Loucy (cell line): ENCODE results near the gene ST3GAL6.

Experiments
- H2AFZ ChIP-seq: fragments of 200-600 bp; sonication (generic); 2 replicates; pipeline ENCODE4 v1.6.0; 2016; ENCODE audit warnings: antibody characterized with exemption, mild to moderate bottlenecking, low read length, moderate library complexity
- H3F3A ChIP-seq: fragments of 200-600 bp; 2 replicates; pipeline ENCODE4 v1.6.0; 2016; ENCODE audit warnings: antibody characterized with exemption, low read depth, mild to moderate bottlenecking
- H3K27me3 ChIP-seq: fragments of 200-600 bp; sonication (generic); 2 replicates; pipeline ENCODE4 v1.6.1; 2014; ENCODE audit warnings: low read length, mild to moderate bottlenecking; ENCODE audit not compliant: insufficient read depth, poor library complexity, severe bottlenecking
- H3K36me3 ChIP-seq: fragments of 200-600 bp; sonication (generic); 2 replicates; pipeline ENCODE4 v1.6.1; 2016; ENCODE audit warnings: low read length; ENCODE audit not compliant: insufficient read depth
- H3K4me1 ChIP-seq: fragments of 200-600 bp; sonication (generic); 2 replicates; pipeline ENCODE4 v1.5.1; 2014; ENCODE audit warnings: low read length, mild to moderate bottlenecking; ENCODE audit not compliant: insufficient read depth, poor library complexity, severe bottlenecking
- H3K4me2 ChIP-seq: fragments of 200-600 bp; sonication (generic); 2 replicates; pipeline ENCODE4 v1.6.0; 2014; ENCODE audit warnings: antibody characterized with exemption, low read length, low read depth, mild to moderate bottlenecking; ENCODE audit not compliant: poor library complexity, severe bottlenecking
- H3K4me3 ChIP-seq: fragments of 200-600 bp; sonication (generic); 2 replicates; pipeline ENCODE4 v1.5.1; 2014; ENCODE audit warnings: low read length, mild to moderate bottlenecking, mixed read lengths; ENCODE audit not compliant: poor library complexity, severe bottlenecking
- H3K79me2 ChIP-seq: fragments of 200-600 bp; sonication (generic); 2 replicates; pipeline ENCODE4 v1.6.1; 2014; ENCODE audit warnings: low read length; ENCODE audit not compliant: insufficient read depth
- H3K9ac ChIP-seq: fragments of 200-600 bp; sonication (generic); 2 replicates; pipeline ENCODE4 v1.6.0; 2014; ENCODE audit warnings: mild to moderate bottlenecking, low read depth, low read length, moderate library complexity; ENCODE audit not compliant: poor library complexity, severe bottlenecking
- H3K9me2 ChIP-seq: fragments of 200-600 bp; sonication (generic); replicated peaks from 2 replicates; pipeline ENCODE4 v1.6.1; 2016; ENCODE audit warnings: low read depth, low read length, mixed read lengths
- H3K9me3 ChIP-seq: fragments of 200-600 bp; sonication (generic); 2 replicates; pipeline ENCODE4 v1.6.1; 2014; ENCODE audit warnings: mild to moderate bottlenecking, antibody characterized with exemption, low read length, low read depth; ENCODE audit not compliant: insufficient read depth
- H4K20me1 ChIP-seq: fragments of 200-600 bp; sonication (generic); 2 replicates; pipeline ENCODE4 v1.6.0; 2014; ENCODE audit warnings: antibody characterized with exemption, low read length, mild to moderate bottlenecking; ENCODE audit not compliant: insufficient read depth, poor library complexity, severe bottlenecking
- CTCF ChIP-seq: fragments of 200-600 bp; sonication (generic); conservative IDR thresholded peaks from 2 replicates; pipeline ENCODE4 v1.5.1; 2014; ENCODE audit warnings: mild to moderate bottlenecking, antibody characterized with exemption, low read length
- EZH2phosphoT487 ChIP-seq: fragments of 200-600 bp; IDR thresholded peaks from 2 replicates; pipeline ENCODE4 v1.6.1; 2018; ENCODE audit warnings: antibody characterized with exemption, mild to moderate bottlenecking, moderate library complexity, borderline replicate concordance

Gene ST3GAL6

GRCh38 chr3:98812851-98813374, 49.8 kb downstream of the ST3GAL6 start:
- TF ChIP-seq CTCF (peak; percentile 72), EZH2phosphoT487 (no peak)
- Histone ChIP-seq H3K9ac (no peak overlapping the region), H4K20me1 (no peaks in the 10 kb centered on the region), H3K4me2 (no peak overlapping the region), H3K9me3 (no peaks in the 10 kb centered on the region), H3K27me3 (no peaks in the 10 kb centered on the region), H3K79me2 (no peaks in the 10 kb centered on the region), H3K4me3 (no peak overlapping the region), H3F3A (no peaks in the 10 kb centered on the region), H3K4me1 (no peaks in the 10 kb centered on the region), H3K9me2 (no peaks in the 10 kb centered on the region), H3K36me3 (no peaks in the 10 kb centered on the region), H2AFZ (no peak overlapping the region)

- Histone ChIP-seq H3K4me2 (no peak overlapping the region), H3K79me2 (no peaks in the 10 kb centered on the region), H4K20me1 (no peaks in the 10 kb centered on the region), H3F3A (no peaks in the 10 kb centered on the region), H3K27me3 (no peaks in the 10 kb centered on the region), H3K9ac (no peak overlapping the region), H3K4me1 (no peaks in the 10 kb centered on the region), H3K9me2 (no peaks in the 10 kb centered on the region), H3K4me3 (no peak overlapping the region), H3K9me3 (no peaks in the 10 kb centered on the region), H2AFZ (no peak overlapping the region), H3K36me3 (no peaks in the 10 kb centered on the region)
- no peak for TF ChIP-seq EZH2phosphoT487
- no peak for TF ChIP-seq CTCF
Observed at GRCh38 chr3:98814817-98815420, 51.8 kb downstream of the ST3GAL6 start.

- H3K36me3 ChIP-seq = no peaks in the 10 kb centered on the region
- H3K4me1 ChIP-seq = no peaks in the 10 kb centered on the region
- H3K27me3 ChIP-seq = no peaks in the 10 kb centered on the region
- H3K79me2 ChIP-seq = no peaks in the 10 kb centered on the region
- no peaks in the 10 kb centered on the region for H4K20me1 ChIP-seq
- no peaks in the 10 kb centered on the region for H3K9me3 ChIP-seq
- no peak overlapping the region for H3K9ac ChIP-seq
- TF ChIP-seq EZH2phosphoT487 = no peak
- peak; percentile 79 for TF ChIP-seq CTCF
- H3K9me2 ChIP-seq = no peaks in the 10 kb centered on the region
- no peak overlapping the region for H3K4me2 ChIP-seq
- H2AFZ ChIP-seq = no peak overlapping the region
- no peak overlapping the region for H3K4me3 ChIP-seq
- H3F3A ChIP-seq = no peaks in the 10 kb centered on the region
Observed at GRCh38 chr3:98817547-98818041, 54.5 kb downstream of the ST3GAL6 start.
